GM12878 (cell line): ENCODE data around the gene KCNMB2. TPM values are rescaled to one million over a fixed set of nuclear protein-coding genes. Genes with fewer than 3 reads are reported as not detected.

ENCODE experiments used
- ATAC-seq: fragments of 200-7000 bp; cut with Tn5 transposase; 3 replicates; pipeline ENCODE4 v1.9.1; 2020; ENCODE audit warnings: mild to moderate bottlenecking, moderate library complexity
- BruUV-seq: library from RNA; stranded (reverse); fragments of 400-500 nt; replicated peaks from 2 replicates; lab custom pipeline; 2021; lab: Mats Ljungman, UMichigan
- CTCF ChIA-PET: fragments of 300-600 bp; sonication (Branson Sonifier 250); formaldehyde crosslinking; extraction: SDS; loops from one replicate; lab custom pipeline; 2021; ENCODE audit warnings: inconsistent platforms; lab: Yijun Ruan, JAX
- POLR2A ChIA-PET: fragments of 350-600 bp; formaldehyde crosslinking; extraction: SDS; loops from one replicate; lab custom pipeline; 2021; ENCODE audit warnings: inconsistent platforms; lab: Charles Lee
- RAD21 ChIA-PET: fragments of 300-600 bp; sonication (Branson Sonifier 250); formaldehyde crosslinking; loops from one replicate; lab custom pipeline; 2023; ENCODE audit warnings: antibody characterized with exemption; ENCODE audit not compliant: unreplicated experiment; lab: Charles Lee
- SMC1A ChIA-PET: fragments of 300-600 bp; sonication (Branson Sonifier 250); formaldehyde crosslinking; loops from one replicate; lab custom pipeline; 2023; ENCODE audit not compliant: unreplicated experiment, uncharacterized antibody; lab: Charles Lee
- DNase-seq: peaks from one replicate; pipeline ENCODE4 v3.0.0-alpha.2; 2011; ENCODE audit warnings: low read depth, low spot score
- FAIRE-seq: peaks from 3 replicates; lab custom pipeline; 2011; peaks lifted over from hg19 to GRCh38; lab: Jason Lieb, UNC
- H2AFZ ChIP-seq: 2 replicates; pipeline ENCODE4 v1.6.0; 2011; ENCODE audit warnings: low read depth, low read length, control low read depth; ENCODE audit not compliant: control insufficient read depth
- H3K27ac ChIP-seq: 2 replicates; pipeline ENCODE4 v1.5.1; 2011; ENCODE audit warnings: control low read depth; ENCODE audit not compliant: control insufficient read depth, insufficient read depth
- H3K27me3 ChIP-seq, 2 experiments: replicated peaks in 1 of 2; 2 replicates each; pipeline versions ENCODE4 v1.6.0 to v1.6.1; 2011; ENCODE audit warnings: low read length in 1 of 2; ENCODE audit not compliant: control insufficient read depth in 2 of 2, insufficient read depth in 2 of 2
- H3K36me3 ChIP-seq, 2 experiments: 2 replicates each; pipeline ENCODE4 v1.5.1; 2011; ENCODE audit warnings: low read length in 1 of 2; ENCODE audit not compliant: control insufficient read depth in 2 of 2, insufficient read depth in 2 of 2
- H3K4me1 ChIP-seq: 2 replicates; pipeline ENCODE4 v1.6.1; 2011; ENCODE audit warnings: mild to moderate bottlenecking, low read length, moderate library complexity, mixed read lengths; ENCODE audit not compliant: control insufficient read depth, insufficient read depth
- H3K4me2 ChIP-seq: 2 replicates; pipeline ENCODE4 v1.6.0; 2011; ENCODE audit warnings: control low read depth; ENCODE audit not compliant: control insufficient read depth, insufficient read depth
- H3K4me3 ChIP-seq: fragments of 200-600 bp; sonication (generic); 2 replicates; pipeline ENCODE4 v1.5.1; 2016
- H3K79me2 ChIP-seq: 2 replicates; pipeline ENCODE4 v1.6.0; 2011; ENCODE audit warnings: low read length; ENCODE audit not compliant: control insufficient read depth, insufficient read depth
- H3K9ac ChIP-seq: 2 replicates; pipeline ENCODE4 v1.8.0; 2011; ENCODE audit warnings: low read length, control low read depth, mixed read lengths; ENCODE audit not compliant: control insufficient read depth, insufficient read depth
- H3K9me3 ChIP-seq: replicated peaks from 3 replicates; pipeline ENCODE4 v1.5.1; 2011; ENCODE audit warnings: mild to moderate bottlenecking, low read length; ENCODE audit not compliant: control insufficient read depth, insufficient read depth
- H4K20me1 ChIP-seq: 2 replicates; pipeline ENCODE4 v1.6.0; 2011; ENCODE audit not compliant: control insufficient read depth, insufficient read depth
- BCL3 ChIP-seq: IDR thresholded peaks from 2 replicates; pipeline ENCODE4 v1.6.1; 2011; ENCODE audit warnings: borderline replicate concordance, low read depth, mild to moderate bottlenecking, moderate library complexity, low read length; ENCODE audit not compliant: insufficient read depth, poor library complexity, severe bottlenecking
- DPF2 ChIP-seq: fragments of 450-650 bp; IDR thresholded peaks from 2 replicates; pipeline ENCODE4 v1.6.1; 2017; ENCODE audit warnings: mild to moderate bottlenecking
- EGR1 ChIP-seq, 2 experiments: IDR thresholded peaks; 1 replicate in 1 of 2; 2 replicates in 1 of 2; pipeline ENCODE4 v1.6.1; 2011 to 2012; ENCODE audit warnings: low read depth in 2 of 2, low read length in 2 of 2, borderline replicate concordance in 1 of 2, mild to moderate bottlenecking in 1 of 2, moderate library complexity in 1 of 2
- ETV6 ChIP-seq, 2 experiments: fragments of 450-650 bp in 1 of 2; IDR thresholded peaks in 1 of 2; conservative IDR thresholded peaks in 1 of 2; 2 replicates each; pipeline ENCODE4 v1.6.1; 2014; ENCODE audit warnings: antibody characterized with exemption in 1 of 2, borderline replicate concordance in 1 of 2, low read depth in 1 of 2, mild to moderate bottlenecking in 1 of 2, moderate library complexity in 1 of 2
- HCFC1 ChIP-seq: fragments of 150-350 bp; IDR thresholded peaks from 2 replicates; pipeline ENCODE4 v1.6.1; 2014; ENCODE audit warnings: low read length
- KLF5 ChIP-seq: fragments of 450-650 bp; IDR thresholded peaks from 2 replicates; pipeline ENCODE4 v1.6.1; 2014; ENCODE audit warnings: mild to moderate bottlenecking; ENCODE audit not compliant: partially characterized antibody
- MAX ChIP-seq: IDR thresholded peaks from 2 replicates; pipeline ENCODE4 v1.6.1; 2012; ENCODE audit warnings: low read depth, low read length, improper control_type of control experiment
- NBN ChIP-seq: fragments of 450-650 bp; IDR thresholded peaks from 2 replicates; pipeline ENCODE4 v1.6.1; 2016
- NR2C1 ChIP-seq: fragments of 450-650 bp; IDR thresholded peaks from 2 replicates; pipeline ENCODE4 v1.6.1; 2017; ENCODE audit warnings: antibody characterized with exemption, mild to moderate bottlenecking, moderate library complexity
- POU2F2 ChIP-seq: IDR thresholded peaks from 3 replicates; pipeline ENCODE4 v1.6.1; 2011; ENCODE audit warnings: low read depth, mild to moderate bottlenecking, low read length, borderline replicate concordance
- SIX5 ChIP-seq: IDR thresholded peaks from 2 replicates; pipeline ENCODE4 v1.6.1; 2011; ENCODE audit warnings: mild to moderate bottlenecking, low read depth, low read length, moderate library complexity; ENCODE audit not compliant: severe bottlenecking
- SMC3 ChIP-seq: IDR thresholded peaks from 2 replicates; pipeline ENCODE4 v1.6.1; 2011; ENCODE audit warnings: low read length, improper control_type of control experiment, borderline replicate concordance
- STAT3 ChIP-seq: IDR thresholded peaks from 2 replicates; pipeline ENCODE4 v1.6.1; 2011; ENCODE audit warnings: low read depth, low read length, improper control_type of control experiment
- TBL1XR1 ChIP-seq: IDR thresholded peaks from 2 replicates; pipeline ENCODE4 v1.6.1; 2012; ENCODE audit warnings: low read depth, low read length, improper control_type of control experiment
- ZBED1 ChIP-seq: IDR thresholded peaks from 2 replicates; pipeline ENCODE4 v1.6.1; 2016; ENCODE audit warnings: borderline replicate concordance
- ZBTB33 ChIP-seq: fragments of 450-650 bp; IDR thresholded peaks from 2 replicates; pipeline ENCODE4 v1.6.1; 2017; ENCODE audit warnings: mild to moderate bottlenecking
- ZBTB40 ChIP-seq: fragments of 450-650 bp; IDR thresholded peaks from 2 replicates; pipeline ENCODE4 v1.6.1; 2016; ENCODE audit warnings: mild to moderate bottlenecking, moderate library complexity, borderline replicate concordance
- WGBS: methylation state at CpG from one replicate; pipeline ENCODE4 v1.1.6; 2016; ENCODE audit warnings: low lambda C conversion rate; ENCODE audit not compliant: insufficient replicate concordance, insufficient coverage; ENCODE audit errors: missing lambda C conversion rate; 5-methylcytosine and 5-hydroxymethylcytosine counted together
- in situ Hi-C: fragments of 300-500 bp; cut with MboI; formaldehyde crosslinking; loops from 9 replicates; pipeline ENCODE4 v1.14.3; 2018; ENCODE audit warnings: mixed read lengths
- intact Hi-C: fragments of 100-400 bp; cut with micrococcal nuclease; formaldehyde crosslinking; loops from one replicate; pipeline ENCODE4 v1.14.2; 2022; ENCODE audit not compliant: unreplicated experiment
- polyA plus RNA-seq, 11 experiments: library from polyadenylated mRNA; depleted of rRNA in 4 of 11; unstranded in 6 of 11; stranded (reverse) in 5 of 11; fragments of >200 nt; fragmentation: Nextera tagmentation in 4 of 11; fragmentation: Illumina TruSeq in 1 of 11; extraction: Ambion mirVana in 4 of 11; extraction: Trizol in 1 of 11; gene quantifications; 1 replicate in 1 of 11; 2 replicates in 10 of 11; pipeline versions ENCODE4 v1.2.1 to v1.2.3, GENCODE V29; 2011 to 2016; ENCODE audit warnings: inconsistent platforms in 2 of 11, missing spikeins in 2 of 11, low read depth in 1 of 11
- total RNA-seq, 4 experiments: library from RNA; depleted of rRNA in 3 of 4; stranded (reverse); fragments of >200 nt in 3 of 4; fragmentation: Illumina TruSeq in 1 of 4; extraction: Trizol in 1 of 4; gene quantifications; 2 replicates each; pipeline versions ENCODE4 v1.2.1 to v1.2.3, GENCODE V29; 2013 to 2021

Gene KCNMB2
- total and polyA plus RNA-seq, 10 of the 15 experiments (the other 5 are each of a cell fraction or from before 2014, with no cell fraction given) = 0.22 to 18.8 (median 11.0) TPM

DNA sequence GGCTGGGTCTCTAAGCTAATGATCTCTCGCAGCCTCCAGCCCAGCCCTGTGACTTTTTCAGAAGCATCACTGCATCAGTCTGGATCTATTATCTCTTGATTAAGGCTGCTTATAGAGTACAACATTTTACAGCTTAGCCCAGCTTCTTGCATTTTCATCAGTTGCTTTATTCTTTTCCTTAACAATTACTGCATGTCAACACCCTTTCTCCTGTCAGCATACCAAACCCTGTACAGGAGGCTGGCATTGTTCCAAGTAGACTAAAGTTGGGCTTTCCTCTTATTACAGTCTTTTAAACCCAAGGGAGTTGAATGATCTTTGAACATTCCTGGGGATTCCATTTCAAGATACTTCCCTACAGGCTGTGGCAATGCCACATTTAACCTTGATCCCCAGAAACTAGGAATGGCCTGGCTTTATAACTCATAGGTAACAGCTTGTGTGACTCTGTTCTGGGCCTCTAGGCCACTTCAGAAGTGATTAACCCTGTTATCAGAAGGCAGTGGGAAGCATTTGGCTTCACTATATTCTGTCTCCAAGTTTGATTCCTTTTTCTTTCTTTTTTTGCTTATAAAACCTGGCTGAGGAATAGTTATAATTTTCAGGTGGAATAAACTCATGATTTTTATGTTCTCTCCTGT lies 182.9 kb downstream of the KCNMB2 start:
- Histone ChIP-seq H3K9me3 (no peaks in the 10 kb centered on the region; the same call in 2 of the 3 replicates), H3K9ac (no peak overlapping the region), H3K4me3 (no peak overlapping the region), H3K27ac (no peak overlapping the region), H2AFZ (no peak overlapping the region), H3K4me1 (0 out of 2 replicates have a peak, but pooled peaks cover 8% of the 10 kb centered on the region), H3K36me3 (no peaks in the 10 kb centered on the region), H4K20me1 (no peaks in the 10 kb centered on the region), H3K79me2 (no peaks in the 10 kb centered on the region), H3K27me3 (no peaks in the 10 kb centered on the region), H3K4me2 (no peak overlapping the region)
- ChIA-PET CTCF (interaction anchor here (1.7 kb wide), 1 partner anchor 11 kb away, joined by 3 read pairs; no protein-coding TSS in a partner anchor), RAD21 (no interaction called here), POLR2A (no interaction called here), SMC1A (interaction anchor here (0.7 kb wide), 1 partner anchor 34 kb away, joined by 3 read pairs; no protein-coding TSS in a partner anchor)
- ATAC-seq (no peak), FAIRE-seq (no peak), DNase-seq (no peak)
- intact Hi-C loops (no loop called here), in situ Hi-C loops (no loop called here)
- BruUV-seq = no TSS peak
- WGBS = 0% methylated on average over 1 of the region's 1 CpG
- TF ChIP-seq SMC3 = no peak
- TF ChIP-seq POU2F2 = no peak
- no peak for TF ChIP-seq NBN
- no peak for TF ChIP-seq BCL3
- TF ChIP-seq TBL1XR1 = no peak
- TF ChIP-seq ZBTB33 = no peak
- TF ChIP-seq KLF5 = no peak
- TF ChIP-seq ZBTB40 = no peak
- no peak for TF ChIP-seq ETV6 (conservative IDR thresholded peaks at IDR 0.05 in 1 of 2, IDR thresholded peaks at IDR 0.05 in 1 of 2; ENCODE audit: borderline replicate concordance in 1 of 2, low read depth in 1 of 2)
- TF ChIP-seq EGR1 (IDR thresholded peaks at IDR 0.05; ENCODE audit: borderline replicate concordance in 1 of 2, low read depth in 2 of 2, low read length in 2 of 2) = no peak
- no peak for TF ChIP-seq NR2C1
- no peak for TF ChIP-seq ZBED1
- TF ChIP-seq SIX5 = no peak
- TF ChIP-seq HCFC1 = no peak
- no peak for TF ChIP-seq DPF2
- TF ChIP-seq STAT3 = no peak
- TF ChIP-seq MAX = no peak
